Gastroesophageal sphincter (tissue), 4 donors: ENCODE measurements around the gene NDRG3. TPM values are rescaled to one million over a fixed set of nuclear protein-coding genes. Genes with fewer than 3 reads are reported as not detected.
"Not testable (repeated sequence)": the region's sequence is repeated elsewhere in the genome, so short reads cannot be mapped to it uniquely, and the experiment has no call there.

Source experiments
- ATAC-seq: fragments of 150-250 bp; one replicate; pipeline ENCODE4 v1.9.1; 2016; ENCODE audit warnings: mild to moderate bottlenecking, moderate library complexity
- H3K27ac ChIP-seq, 4 donors: fragments of 200-600 bp; sonication (generic) in 3 of 4; 1 replicate in 3 of 4; 2 replicates in 1 of 4; pipeline ENCODE4 v1.5.1; 2016 to 2019
- H3K27me3 ChIP-seq: fragments of 200-600 bp; sonication (generic); one replicate; pipeline ENCODE4 v1.5.1; 2019
- H3K36me3 ChIP-seq, 2 donors: fragments of 200-600 bp; sonication (generic); one replicate each; pipeline ENCODE4 v1.5.1; 2019; ENCODE audit warnings: control low read depth in 1 of 2
- H3K4me1 ChIP-seq, 3 donors: fragments of 200-600 bp; sonication (generic); 1 replicate in 2 of 3; 2 replicates in 1 of 3; pipeline ENCODE4 v1.5.1; 2016 to 2019; ENCODE audit warnings: control low read depth in 2 of 3
- H3K4me3 ChIP-seq, 2 donors: fragments of 200-600 bp; sonication (generic); one replicate each; pipeline ENCODE4 v1.5.1; 2019; ENCODE audit warnings: mild to moderate bottlenecking in 1 of 2, moderate library complexity in 1 of 2
- H3K9me3 ChIP-seq, 3 donors: fragments of 200-600 bp; sonication (generic); one replicate each; pipeline ENCODE4 v1.5.1; 2017 to 2019; ENCODE audit warnings: control low read depth in 2 of 3
- CTCF ChIP-seq, 4 experiments: fragments of 200-600 bp in 2 of 4; fragments of 450-650 bp in 2 of 4; sonication (generic) in 1 of 4; IDR thresholded peaks; one replicate each; pipeline ENCODE4 v1.5.1; 2017 to 2019; ENCODE audit warnings: antibody characterized with exemption in 4 of 4, mild to moderate bottlenecking in 2 of 4, moderate library complexity in 2 of 4
- EP300 ChIP-seq: sonication (generic); formaldehyde crosslinking; IDR thresholded peaks from one replicate; pipeline ENCODE4 v1.6.1; 2017; ENCODE audit warnings: antibody characterized with exemption, mild to moderate bottlenecking
- POLR2A ChIP-seq, 2 donors: fragments of 450-650 bp; IDR thresholded peaks; one replicate each; pipeline ENCODE4 v1.6.1; 2017; ENCODE audit warnings: antibody characterized with exemption in 2 of 2, mild to moderate bottlenecking in 2 of 2, moderate library complexity in 1 of 2
- POLR2AphosphoS5 ChIP-seq: sonication (generic); formaldehyde crosslinking; IDR thresholded peaks from one replicate; pipeline ENCODE4 v1.6.1; 2017; ENCODE audit warnings: antibody characterized with exemption
- WGBS, 2 donors: methylation state at CpG; one replicate each; pipeline ENCODE4 v1.1.5; 2018; ENCODE audit warnings: low coverage in 1 of 2; 5-methylcytosine and 5-hydroxymethylcytosine counted together
- total RNA-seq, 4 donors: library from RNA; depleted of rRNA; stranded (reverse); fragments of >200 nt; gene quantifications; one replicate each; pipeline ENCODE4 v1.1.0, GENCODE V29; 2016

Gene NDRG3
- total RNA-seq, 4 donors from 2014 or later, result 13.3 to 37.1 (median 26.0) TPM

GRCh38 chr20:36641506-36641843 is 104.4 kb downstream of the NDRG3 start:
- no peaks in the 10 kb centered on the region for H3K4me1 ChIP-seq
- H3K4me3 ChIP-seq, result no peak overlapping the region
- TF ChIP-seq EP300 (no peak), CTCF (IDR thresholded peaks at IDR 0.05) (no peak), POLR2A (IDR thresholded peaks at IDR 0.05) (no peak), POLR2AphosphoS5 (no peak)
- no peaks in the 10 kb centered on the region for H3K36me3 ChIP-seq
- no peak for ATAC-seq
- no peak overlapping the region for H3K27ac ChIP-seq
- no peaks in the 10 kb centered on the region for H3K27me3 ChIP-seq
- WGBS, 2 donors, result 92% methylated on average over 2 of the region's 3 CpGs; no CpG with 5 or more reads in 1 of the 2 donors
- H3K9me3 ChIP-seq, result no peaks in the 10 kb centered on the region

GRCh38 chr20:36638876-36639400 is 107.0 kb downstream of the NDRG3 start:
- H3K36me3 ChIP-seq, H3K9me3 ChIP-seq, H3K4me3 ChIP-seq, H3K27me3 ChIP-seq, H3K27ac ChIP-seq, H3K4me1 ChIP-seq, ATAC-seq: not testable (repeated sequence)
- 89 to 93% methylated on average over 4 to 8 of the region's 12 CpGs for WGBS, 2 donors

GRCh38 chr20:36634342-36634741 is 111.5 kb downstream of the NDRG3 start:
- whole genome bisulfite sequencing, 2 donors, result no CpG with 5 or more reads among the region's 11 CpGs
- no peak overlapping the region for H3K4me3 ChIP-seq
- no peak for ATAC-seq
- no peak overlapping the region for H3K27ac ChIP-seq
- no peaks in the 10 kb centered on the region for H3K9me3 ChIP-seq
- no peaks in the 10 kb centered on the region for H3K36me3 ChIP-seq
- TF ChIP-seq POLR2AphosphoS5 (no peak), CTCF (IDR thresholded peaks at IDR 0.05) (no peak), EP300 (no peak), POLR2A (IDR thresholded peaks at IDR 0.05) (no peak)
- H3K4me1 ChIP-seq, result no peaks in the 10 kb centered on the region
- H3K27me3 ChIP-seq, result no peaks in the 10 kb centered on the region

GRCh38 chr20:36633285-36633772 is 112.6 kb downstream of the NDRG3 start:
- WGBS, 2 donors, result 79% methylated on average over 4 of the region's 9 CpGs; no CpG with 5 or more reads in 1 of the 2 donors
- H3K4me1 ChIP-seq, result no peaks in the 10 kb centered on the region
- no peak for ATAC-seq

GRCh38 chr20:36632487-36633284 is 113.2 kb downstream of the NDRG3 start:
- ATAC-seq, result no peak
- H3K27ac ChIP-seq, result no peak overlapping the region
- H3K27me3 ChIP-seq, result no peaks in the 10 kb centered on the region
- H3K9me3 ChIP-seq, result no peaks in the 10 kb centered on the region
- no peaks in the 10 kb centered on the region for H3K36me3 ChIP-seq
- no peaks in the 10 kb centered on the region for H3K4me1 ChIP-seq
- no peak overlapping the region for H3K4me3 ChIP-seq
- 83 to 90% methylated on average over 2 to 9 of the region's 14 CpGs for WGBS, 2 donors
- TF ChIP-seq POLR2AphosphoS5 (no peak), POLR2A (IDR thresholded peaks at IDR 0.05) (no peak), CTCF (IDR thresholded peaks at IDR 0.05) (no peak), EP300 (no peak)

More at GRCh38 chr20:36633285-36633772, 112.6 kb downstream of the NDRG3 start:
- TF ChIP-seq POLR2A (IDR thresholded peaks at IDR 0.05), result no peak
- TF ChIP-seq EP300, result no peak
- no peak for TF ChIP-seq POLR2AphosphoS5
- TF ChIP-seq CTCF (IDR thresholded peaks at IDR 0.05), result no peak
- H3K4me3 ChIP-seq, result no peak overlapping the region
- H3K27me3 ChIP-seq, result no peaks in the 10 kb centered on the region
- no peaks in the 10 kb centered on the region for H3K36me3 ChIP-seq
- H3K27ac ChIP-seq, result no peak overlapping the region
- no peaks in the 10 kb centered on the region for H3K9me3 ChIP-seq
